NT2/D1 (cell line): Measurements from ENCODE around the gene LCORL.

Source experiments
- DNase-seq: peaks from one replicate; pipeline ENCODE4 v3.0.0-alpha.2; 2011; ENCODE audit warnings: low read depth, low spot score
- H3K27me3 ChIP-seq: 2 replicates; pipeline ENCODE4 v1.6.0; 2011; ENCODE audit warnings: mild to moderate bottlenecking; ENCODE audit not compliant: insufficient read length, insufficient read depth
- H3K36me3 ChIP-seq: 2 replicates; pipeline ENCODE4 v1.6.1; 2011; ENCODE audit warnings: mild to moderate bottlenecking, low read length, mixed read lengths; ENCODE audit not compliant: insufficient read depth, insufficient read length
- H3K4me1 ChIP-seq: 2 replicates; pipeline ENCODE4 v1.5.1; 2011; ENCODE audit not compliant: insufficient read depth, insufficient read length
- H3K4me3 ChIP-seq: 2 replicates; pipeline ENCODE4 v1.5.1; 2011; ENCODE audit warnings: low read depth; ENCODE audit not compliant: insufficient read length
- H3K9ac ChIP-seq: 2 replicates; pipeline ENCODE4 v1.6.0; 2011; ENCODE audit warnings: low read depth; ENCODE audit not compliant: insufficient read length
- H3K9me3 ChIP-seq: 2 replicates; pipeline ENCODE4 v1.5.1; 2011; ENCODE audit warnings: mild to moderate bottlenecking, low read length; ENCODE audit not compliant: insufficient read depth
- SUZ12 ChIP-seq: IDR thresholded peaks from 2 replicates; pipeline ENCODE4 v1.6.1; 2011; ENCODE audit not compliant: insufficient read length, insufficient read depth; ENCODE audit errors: extremely low read depth
- YY1 ChIP-seq: IDR thresholded peaks from 2 replicates; pipeline ENCODE4 v1.6.1; 2011; ENCODE audit not compliant: insufficient read length, insufficient read depth
- ZNF274 ChIP-seq: IDR thresholded peaks from 2 replicates; pipeline ENCODE4 v1.6.1; 2011; ENCODE audit warnings: mild to moderate bottlenecking, low read depth, low read length

The LCORL gene

GRCh38 chr4:17814140-17814539 lies 207.4 kb downstream of the LCORL start:
- H3K9ac ChIP-seq = no peak overlapping the region
- no peaks in the 10 kb centered on the region for H3K9me3 ChIP-seq
- no peak for TF ChIP-seq ZNF274
- TF ChIP-seq YY1 = no peak
- no peak for TF ChIP-seq SUZ12
- H3K36me3 ChIP-seq = peaks cover 81% of the 10 kb centered on the region
- peaks cover 2% of the 10 kb centered on the region for H3K4me1 ChIP-seq
- DNase-seq = no peak
- H3K4me3 ChIP-seq = no peak overlapping the region
- H3K27me3 ChIP-seq = no peaks in the 10 kb centered on the region

GRCh38 chr4:17812801-17813200 lies 208.8 kb downstream of the LCORL start:
- H3K36me3 ChIP-seq = peaks cover 79% of the 10 kb centered on the region
- DNase-seq = no peak
- peak overlapping the region; percentile 95 for H3K9ac ChIP-seq

GRCh38 chr4:17812125-17812524 lies 209.4 kb downstream of the LCORL start:
- peak overlapping the region; percentile 92 for H3K4me3 ChIP-seq
- H3K9me3 ChIP-seq = no peaks in the 10 kb centered on the region
- DNase-seq = no peak
- H3K4me1 ChIP-seq = peaks cover 2% of the 10 kb centered on the region
- TF ChIP-seq SUZ12 (no peak), ZNF274 (no peak)
- H3K36me3 ChIP-seq = peaks cover 79% of the 10 kb centered on the region
- H3K27me3 ChIP-seq = no peaks in the 10 kb centered on the region
- H3K9ac ChIP-seq = peak overlapping the region; percentile 95

More at GRCh38 chr4:17812801-17813200, 208.8 kb downstream of the LCORL start:
- Histone ChIP-seq H3K4me3 (peak overlapping the region; percentile 21), H3K4me1 (peaks cover 2% of the 10 kb centered on the region), H3K27me3 (no peaks in the 10 kb centered on the region), H3K9me3 (no peaks in the 10 kb centered on the region)
- TF ChIP-seq ZNF274 (no peak), SUZ12 (no peak), YY1 (no peak)

- H3K27me3 ChIP-seq = no peaks in the 10 kb centered on the region
- no peak for DNase-seq
- peaks cover 2% of the 10 kb centered on the region for H3K4me1 ChIP-seq
- no peaks in the 10 kb centered on the region for H3K9me3 ChIP-seq
- peak overlapping the region; percentile 92 for H3K4me3 ChIP-seq
- peaks cover 79% of the 10 kb centered on the region for H3K36me3 ChIP-seq
- TF ChIP-seq YY1 (no peak), SUZ12 (no peak), ZNF274 (no peak)
- H3K9ac ChIP-seq = peak overlapping the region; percentile 95
Measured at GRCh38 chr4:17811078-17811603, 210.4 kb downstream of the LCORL start.

- Histone ChIP-seq H3K9me3 (no peaks in the 10 kb centered on the region), H3K4me3 (peak within 1 kb of the TSS; percentile 92), H3K27me3 (no peaks in the 10 kb centered on the region), H3K9ac (peak within 1 kb of the TSS; percentile 95), H3K4me1 (no peaks in the 10 kb centered on the region), H3K36me3 (peaks cover 77% of the 10 kb centered on the region)
- no peak for TF ChIP-seq YY1
- no peak for TF ChIP-seq ZNF274
- no peak for TF ChIP-seq SUZ12
- DNase-seq = peak; percentile 99
Measured at GRCh38 chr4:17810260-17811077, 211.1 kb downstream of the LCORL start, which contains the start of the genes DCAF16 and NCAPG. DCAF16 (minus strand) TSS chr4:17810757; CDS start chr4:17804141, 6,616 bp downstream. NCAPG (plus strand) TSS chr4:17810979; CDS start chr4:17811078, 99 bp downstream.

- Histone ChIP-seq H3K9ac (peak overlapping the region; percentile 95), H3K4me1 (no peaks in the 10 kb centered on the region), H3K4me3 (peak overlapping the region; percentile 92), H3K27me3 (no peaks in the 10 kb centered on the region), H3K36me3 (peaks cover 76% of the 10 kb centered on the region), H3K9me3 (no peaks in the 10 kb centered on the region)
- no peak for TF ChIP-seq ZNF274
- no peak for TF ChIP-seq YY1
- no peak for TF ChIP-seq SUZ12
- DNase-seq = no peak
Measured at GRCh38 chr4:17809667-17810066, 211.9 kb downstream of the LCORL start.

- Histone ChIP-seq H3K9me3 (no peaks in the 10 kb centered on the region), H3K9ac (peak overlapping the region; percentile 13), H3K27me3 (no peaks in the 10 kb centered on the region), H3K4me1 (no peaks in the 10 kb centered on the region), H3K4me3 (peak overlapping the region; percentile 5), H3K36me3 (peaks cover 76% of the 10 kb centered on the region)
- no peak for DNase-seq
- TF ChIP-seq YY1 = no peak
- no peak for TF ChIP-seq ZNF274
- no peak for TF ChIP-seq SUZ12
Measured at GRCh38 chr4:17807446-17807845, 214.1 kb downstream of the LCORL start.
